Coronary artery (tissue), 2 donors: Measurements from ENCODE around the gene VAV2.

Experiments used
- DNase-seq: peaks from one replicate; pipeline ENCODE4 v3.0.0-alpha.2; 2017; ENCODE audit warnings: low spot score
- H3K27ac ChIP-seq, 2 donors: fragments of 200-600 bp; sonication (generic); one replicate each; pipeline ENCODE4 v1.5.1; 2016 to 2019
- H3K4me3 ChIP-seq: fragments of 200-600 bp; sonication (generic); 2 replicates; pipeline ENCODE4 v1.5.1; 2016; ENCODE audit warnings: mild to moderate bottlenecking, moderate library complexity
- TF ChIP-seq, protein P1 (sequence below): fragments of 200-600 bp; sonication (generic); IDR thresholded peaks from one replicate; pipeline ENCODE4 v1.5.1; 2019; ENCODE audit warnings: antibody characterized with exemption

The VAV2 gene

DNA sequence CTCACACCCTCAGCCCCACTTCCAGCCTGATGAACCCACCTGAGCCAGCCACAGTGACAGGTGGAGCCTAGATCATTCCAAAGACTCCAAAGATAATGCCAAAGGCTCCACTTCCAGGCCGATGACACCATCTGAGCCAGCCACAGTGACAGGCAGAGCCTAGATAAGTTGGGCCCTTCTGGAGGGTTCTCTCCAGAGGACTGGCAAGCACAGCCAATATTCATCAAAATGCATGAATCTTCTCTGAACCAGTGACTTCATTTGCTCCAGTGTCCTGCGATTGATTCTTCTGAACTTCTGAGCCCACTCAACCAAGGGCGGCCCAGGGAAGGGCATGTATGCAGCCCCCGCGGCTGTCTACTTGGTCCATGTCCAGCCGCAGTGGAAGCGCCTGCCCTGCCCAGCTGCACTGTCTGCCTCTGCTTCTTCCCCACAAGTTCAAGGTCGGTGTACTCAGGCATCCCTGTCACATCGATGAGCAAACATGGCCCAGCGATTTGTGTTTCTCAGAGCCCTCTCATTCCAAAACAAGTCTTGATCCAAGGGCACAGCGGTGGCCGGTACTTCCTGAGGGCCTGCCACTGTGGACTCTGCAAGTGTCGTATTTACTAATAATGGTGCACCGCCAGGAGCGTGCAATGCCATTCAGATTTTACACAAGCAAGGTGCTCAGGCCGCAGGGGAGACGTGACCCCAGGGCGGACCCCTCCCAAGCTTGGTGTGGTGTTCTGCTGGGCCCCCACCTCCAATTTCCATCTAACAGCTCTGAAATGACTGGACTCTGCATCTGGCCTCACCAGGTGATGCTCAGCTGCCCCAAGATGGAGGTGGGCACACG, 107.0 kb downstream of the VAV2 start:
- TF ChIP-seq, protein P1, sequence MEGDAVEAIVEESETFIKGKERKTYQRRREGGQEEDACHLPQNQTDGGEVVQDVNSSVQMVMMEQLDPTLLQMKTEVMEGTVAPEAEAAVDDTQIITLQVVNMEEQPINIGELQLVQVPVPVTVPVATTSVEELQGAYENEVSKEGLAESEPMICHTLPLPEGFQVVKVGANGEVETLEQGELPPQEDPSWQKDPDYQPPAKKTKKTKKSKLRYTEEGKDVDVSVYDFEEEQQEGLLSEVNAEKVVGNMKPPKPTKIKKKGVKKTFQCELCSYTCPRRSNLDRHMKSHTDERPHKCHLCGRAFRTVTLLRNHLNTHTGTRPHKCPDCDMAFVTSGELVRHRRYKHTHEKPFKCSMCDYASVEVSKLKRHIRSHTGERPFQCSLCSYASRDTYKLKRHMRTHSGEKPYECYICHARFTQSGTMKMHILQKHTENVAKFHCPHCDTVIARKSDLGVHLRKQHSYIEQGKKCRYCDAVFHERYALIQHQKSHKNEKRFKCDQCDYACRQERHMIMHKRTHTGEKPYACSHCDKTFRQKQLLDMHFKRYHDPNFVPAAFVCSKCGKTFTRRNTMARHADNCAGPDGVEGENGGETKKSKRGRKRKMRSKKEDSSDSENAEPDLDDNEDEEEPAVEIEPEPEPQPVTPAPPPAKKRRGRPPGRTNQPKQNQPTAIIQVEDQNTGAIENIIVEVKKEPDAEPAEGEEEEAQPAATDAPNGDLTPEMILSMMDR: no peak
- Histone ChIP-seq H3K4me3 (no peak overlapping the region), H3K27ac (no peak overlapping the region)
- no peak for DNase-seq

DNA sequence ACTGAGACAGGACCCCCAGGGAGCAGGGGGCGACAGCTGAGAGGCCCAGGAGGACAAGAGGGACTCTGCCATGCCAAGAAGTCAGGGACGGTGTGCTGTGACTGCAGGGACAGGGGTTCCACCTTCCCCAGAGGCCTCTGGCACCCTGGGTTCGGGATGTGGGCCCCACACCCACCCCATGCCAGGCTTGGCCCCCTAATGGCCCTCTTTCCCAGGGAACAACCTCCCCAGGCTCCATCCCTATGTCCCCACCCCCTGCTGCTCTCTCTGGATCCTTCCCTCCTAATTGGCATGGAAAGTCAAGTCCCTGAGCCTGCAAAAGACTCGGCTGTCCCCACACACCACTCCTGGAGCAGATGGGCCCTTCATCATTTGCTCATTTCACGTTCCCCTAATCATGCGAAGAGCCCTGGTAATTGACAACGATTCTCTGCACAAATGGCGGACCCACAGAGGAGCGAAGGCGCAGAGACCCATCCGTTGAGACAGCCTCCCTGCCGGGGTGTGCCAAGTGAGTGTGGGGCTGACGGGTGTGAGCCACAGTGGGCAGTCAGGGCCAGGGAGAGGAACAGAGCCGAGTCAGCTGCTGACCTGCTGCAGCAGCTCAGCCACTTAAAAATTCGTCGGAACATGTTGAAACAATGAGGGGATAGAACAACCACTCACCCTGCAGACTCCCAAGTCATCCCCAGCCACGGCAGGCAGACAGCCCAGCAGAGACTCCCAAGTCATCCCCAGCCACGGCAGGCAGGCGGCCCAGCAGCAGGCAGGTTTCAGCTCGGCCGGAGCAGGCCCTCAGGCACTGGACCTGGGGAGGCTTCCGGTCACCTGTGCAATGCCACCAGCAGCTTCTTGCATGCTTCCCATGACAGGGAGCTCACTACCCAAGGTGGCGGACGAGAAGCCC, 109.0 kb downstream of the VAV2 start:
- no peak for DNase-seq
- H3K4me3 ChIP-seq: no peak overlapping the region
- TF ChIP-seq, protein P1: no peak
- H3K27ac ChIP-seq: no peak overlapping the region

DNA sequence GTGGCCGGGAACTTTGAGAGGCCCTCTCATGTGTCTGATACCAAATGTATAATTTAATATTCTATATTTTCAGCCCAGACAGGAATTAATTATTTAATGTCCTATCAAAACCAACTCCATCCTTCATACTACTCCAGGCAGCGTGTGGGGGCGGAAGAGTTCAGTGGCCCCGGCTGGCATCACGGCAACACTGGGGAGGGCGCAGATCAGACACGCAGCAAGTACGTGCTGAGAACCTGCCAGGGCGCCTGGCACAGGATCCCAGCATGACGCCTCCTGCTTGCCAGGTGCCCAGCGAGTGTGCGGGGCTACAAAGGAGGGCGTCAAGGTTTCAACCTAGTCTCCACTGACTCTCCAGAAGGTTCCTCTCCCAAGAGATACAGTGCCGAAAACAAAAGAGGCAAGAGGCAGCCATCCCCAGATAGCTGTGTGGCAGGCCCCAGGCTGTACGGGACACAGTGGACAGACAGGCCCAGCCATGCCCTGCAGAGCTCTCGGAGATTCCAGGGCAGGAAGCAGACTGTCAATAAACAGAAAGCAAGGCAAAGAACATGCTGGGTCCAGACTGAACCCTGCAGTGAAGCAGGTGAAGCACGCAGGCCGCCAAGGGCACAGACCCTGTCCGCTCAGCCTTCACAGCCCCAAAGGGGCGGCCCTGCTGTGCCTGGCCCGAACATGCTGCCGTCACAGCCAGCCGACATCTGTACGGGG, 110.3 kb downstream of the VAV2 start:
- no peak overlapping the region for H3K4me3 ChIP-seq
- no peak for DNase-seq
- H3K27ac ChIP-seq: no peak overlapping the region
- TF ChIP-seq, protein P1: no peak

DNA sequence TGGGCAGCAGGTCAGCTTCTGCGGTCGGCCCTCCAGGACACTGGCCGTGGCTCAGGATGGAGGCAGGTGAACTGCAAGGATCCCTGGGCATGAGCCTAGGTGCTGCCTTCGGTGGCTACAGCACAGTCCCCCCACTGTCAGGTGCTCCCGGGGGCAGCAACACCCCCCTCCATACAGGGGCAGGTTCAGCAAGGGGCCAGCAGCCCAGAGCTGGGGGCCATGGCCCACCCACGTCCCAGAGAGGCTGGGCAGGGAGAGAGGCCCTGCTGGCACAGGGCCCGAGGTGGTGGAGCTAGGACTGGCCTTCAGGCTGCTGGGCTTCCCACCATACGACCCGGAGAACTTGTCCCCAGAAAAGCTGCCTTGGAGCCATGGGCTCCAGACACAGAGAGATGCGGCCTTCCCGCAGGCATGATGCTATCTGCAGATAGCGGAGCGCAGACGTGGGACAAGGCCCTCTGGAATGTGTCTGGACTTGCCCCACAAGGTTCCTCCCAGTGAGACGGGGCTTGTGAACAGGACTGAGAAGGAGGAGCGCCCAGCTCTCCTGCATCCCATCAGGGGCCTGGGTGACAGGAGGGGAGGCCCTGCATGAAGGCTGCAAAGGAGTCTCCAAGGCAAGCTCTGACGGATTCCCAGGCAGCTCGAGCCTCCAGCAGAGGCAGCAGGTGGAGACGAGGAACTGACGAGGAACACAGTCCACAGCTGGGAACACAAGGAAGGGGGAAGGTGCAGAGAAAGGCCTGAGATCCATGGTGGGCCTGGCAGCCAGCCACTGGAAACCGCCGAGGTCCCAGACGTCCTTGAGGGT, 111.1 kb downstream of the VAV2 start:
- no peak overlapping the region for H3K27ac ChIP-seq
- H3K4me3 ChIP-seq: no peak overlapping the region
- TF ChIP-seq, protein P1: no peak
- no peak for DNase-seq

DNA sequence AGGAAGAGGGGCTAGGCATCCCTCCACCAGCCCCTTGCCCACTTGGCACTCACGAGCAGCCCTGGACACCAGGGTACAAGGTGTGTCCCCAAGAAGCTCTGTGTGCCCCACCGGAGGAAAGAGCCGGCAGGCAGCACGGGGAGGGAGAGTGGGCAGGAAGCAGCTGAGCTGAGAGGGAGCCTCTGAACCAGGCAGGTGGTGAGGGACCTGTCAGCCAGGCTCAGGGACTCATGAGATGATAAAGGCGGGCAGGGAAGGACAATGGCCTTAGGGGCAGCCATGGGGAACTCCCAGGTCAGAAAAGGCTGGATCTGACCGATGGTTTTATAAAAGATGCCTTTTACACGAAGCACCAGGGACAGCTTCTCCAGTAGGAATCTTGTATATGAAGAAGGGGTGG, 112.0 kb downstream of the VAV2 start:
- no peak for DNase-seq
- Histone ChIP-seq H3K4me3 (no peak overlapping the region), H3K27ac (no peak overlapping the region)
- TF ChIP-seq, protein P1: no peak

DNA sequence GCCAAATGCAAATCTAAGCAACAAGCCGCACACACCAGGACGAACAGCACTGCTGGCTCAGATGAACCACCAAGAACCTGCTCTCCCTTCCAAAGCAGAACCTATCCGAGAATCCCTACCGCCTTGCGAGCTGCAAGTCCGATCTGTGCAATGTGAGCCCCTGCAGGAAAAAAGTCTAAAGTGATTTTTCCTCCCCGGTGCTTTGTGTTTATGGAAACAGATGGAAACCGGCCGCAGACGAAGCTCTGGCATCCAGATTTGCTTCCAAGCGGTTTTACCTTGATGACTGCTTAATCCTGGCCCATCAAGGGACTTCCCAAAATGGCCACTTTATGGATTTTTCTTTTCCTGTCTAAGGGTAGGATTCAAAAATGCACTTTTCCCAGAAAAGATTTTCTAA, 112.5 kb downstream of the VAV2 start:
- no peak for DNase-seq
- Histone ChIP-seq H3K4me3 (no peak overlapping the region), H3K27ac (no peak overlapping the region)
- TF ChIP-seq, protein P1: no peak
